ENCODE results near the gene LIFR.

Gene LIFR

DNA sequence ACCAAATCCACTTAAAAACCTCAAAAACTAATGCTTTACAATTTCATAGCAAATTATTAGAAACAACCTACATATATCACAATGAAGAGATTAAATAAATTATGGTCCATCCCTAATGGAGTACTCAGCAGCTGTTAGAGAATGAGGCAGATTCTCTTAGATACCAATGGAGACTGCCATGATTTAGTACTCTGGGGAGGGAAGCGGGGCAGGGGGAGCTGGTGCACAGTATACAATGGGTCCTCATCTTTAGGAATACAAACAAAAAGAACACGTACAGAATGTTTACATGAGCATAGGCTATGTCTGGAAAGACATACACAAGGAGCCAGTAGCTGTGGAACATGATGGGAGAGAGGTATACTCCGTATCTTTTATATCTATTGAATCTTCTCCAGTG lies 2.0 kb downstream of the LIFR start:
- intact Hi-C loops (cut with DNase I), result loop anchor here (10.0 kb wide), 2 partner anchors 110 to 250 kb away; no protein-coding TSS in a partner anchor
- DNase-seq, result no peak

DNA sequence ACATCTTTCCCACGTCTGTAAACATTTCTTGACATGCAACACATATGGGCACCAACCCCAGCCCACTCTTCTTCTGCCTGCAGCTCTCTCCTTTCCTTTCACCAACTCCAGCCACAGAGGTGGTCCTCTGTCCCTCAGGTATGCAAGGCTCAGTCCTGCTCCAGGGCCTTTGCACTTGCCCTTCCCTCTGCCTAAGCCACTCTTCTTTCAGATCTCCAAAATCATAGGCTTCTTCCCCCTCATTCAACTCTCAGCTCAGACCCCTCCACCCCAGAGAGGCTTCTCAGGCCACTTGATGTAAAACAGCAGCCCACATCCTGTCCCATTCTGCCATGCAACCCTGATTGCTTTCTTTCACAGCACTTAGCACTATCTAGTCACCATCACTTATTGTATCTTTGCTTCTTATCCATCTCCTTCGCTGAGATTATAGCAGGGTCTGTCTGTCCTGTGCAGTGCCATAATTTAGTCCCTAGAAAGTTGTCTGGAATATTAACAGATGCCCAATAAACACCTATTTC lies 3.4 kb downstream of the LIFR start:
- intact Hi-C loops (cut with DNase I), result loop anchor here (10.0 kb wide), 2 partner anchors 112 to 252 kb away; no protein-coding TSS in a partner anchor
- DNase-seq, result no peak

DNA sequence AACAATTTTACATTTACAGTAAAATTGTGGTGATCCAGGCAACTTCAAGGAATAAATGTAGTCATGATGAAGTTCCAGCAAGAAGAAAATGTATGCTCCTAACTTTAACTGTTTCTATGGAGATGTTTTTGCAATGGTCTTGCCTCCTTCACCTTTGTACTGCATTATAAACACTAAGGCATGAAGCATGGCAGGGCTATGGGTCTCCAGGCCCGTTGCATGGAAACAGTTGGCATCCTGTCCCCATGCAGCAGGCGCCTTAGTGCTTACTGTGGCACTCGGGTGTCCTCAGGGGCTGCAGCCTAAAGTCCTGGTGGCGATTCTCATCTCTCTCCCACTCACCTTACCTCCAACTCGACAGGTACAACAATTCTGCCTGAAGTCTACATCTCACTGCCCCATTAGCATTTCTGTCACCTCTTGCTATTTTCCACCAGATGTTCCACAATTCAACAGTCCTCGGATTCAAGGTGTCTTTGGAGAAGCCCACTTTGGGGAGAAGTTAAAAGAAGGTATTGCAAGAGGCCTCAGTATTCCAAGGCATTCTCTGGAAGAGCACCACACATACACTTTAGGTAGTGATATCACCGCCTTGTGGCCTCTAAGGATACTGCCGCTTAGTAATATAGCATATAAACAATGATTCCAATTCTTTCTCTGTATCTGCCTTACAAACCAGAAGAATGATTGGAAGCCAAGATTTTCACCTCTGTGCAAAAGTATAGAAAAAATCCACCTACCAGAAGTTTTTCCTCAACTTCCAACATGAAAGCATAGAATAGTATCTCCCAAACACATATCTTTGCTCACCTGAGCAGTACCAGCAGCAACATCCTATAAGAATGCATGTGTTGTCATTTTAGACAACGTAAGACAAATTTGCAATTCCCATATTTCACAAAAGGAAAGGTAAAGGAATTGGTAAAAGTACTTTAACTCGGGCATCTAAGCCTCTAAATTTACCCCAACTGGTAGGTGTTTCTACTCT lies 5.1 kb downstream of the LIFR start:
- intact Hi-C loops (cut with DNase I), result loop anchor here (10.0 kb wide), 2 partner anchors 113 to 253 kb away; no protein-coding TSS in a partner anchor
- DNase-seq, result peak in 13 of 42 donors; percentile 19 to 78 (median 46)

DNA sequence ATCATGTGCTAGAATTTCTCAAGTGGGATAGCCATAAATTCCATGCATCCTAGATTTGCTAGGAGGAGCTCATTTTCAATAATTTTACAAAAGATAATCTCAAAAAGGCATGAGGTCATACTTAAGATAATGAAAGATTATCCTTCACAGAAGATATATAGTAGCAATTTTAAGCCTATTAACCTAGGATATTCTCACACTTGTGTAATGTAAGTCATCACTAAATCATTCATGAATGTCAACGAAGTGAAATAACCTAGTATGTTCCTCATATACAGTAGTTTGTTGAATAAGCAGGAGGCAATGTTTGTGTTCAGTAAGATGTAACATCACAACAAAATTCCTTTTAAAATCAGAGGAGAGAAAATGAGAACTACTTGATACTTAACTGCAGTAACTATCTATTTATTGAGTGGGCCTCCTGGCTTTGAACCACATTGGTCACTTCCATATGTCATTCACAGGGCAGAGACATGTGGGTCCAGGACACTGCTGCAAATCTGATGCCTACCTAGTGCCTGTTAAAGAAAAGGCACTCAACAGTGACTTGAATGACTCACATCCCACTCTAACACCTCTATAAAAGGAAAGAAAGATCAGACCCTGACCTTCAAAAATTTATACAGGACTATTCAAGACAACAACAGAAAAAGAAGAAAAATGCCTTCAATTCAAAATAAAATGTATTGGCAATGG lies 8.2 kb downstream of the LIFR start:
- intact Hi-C loops (cut with DNase I), result no loop called here
- no peak for DNase-seq

DNA sequence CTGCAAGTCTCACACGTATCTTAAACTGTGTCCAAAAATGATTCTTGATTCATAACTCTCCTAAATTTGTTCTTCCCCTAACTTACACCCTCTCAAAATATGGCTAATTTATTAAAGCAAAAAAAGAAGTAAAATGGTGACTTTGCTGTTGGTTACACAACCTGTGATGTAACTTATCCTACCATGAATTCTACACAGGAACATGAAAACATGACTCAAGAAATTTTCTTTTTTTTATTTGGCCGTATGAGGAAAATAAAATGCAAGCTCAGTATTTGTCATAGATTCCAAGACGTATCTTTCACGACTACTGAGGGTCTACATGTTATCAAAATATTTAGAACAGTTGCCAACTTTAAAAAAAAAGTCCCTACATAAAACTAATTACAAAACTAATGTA lies 9.2 kb downstream of the LIFR start:
- intact Hi-C loops (cut with DNase I), result no loop called here
- DNase-seq, result no peak

DNA sequence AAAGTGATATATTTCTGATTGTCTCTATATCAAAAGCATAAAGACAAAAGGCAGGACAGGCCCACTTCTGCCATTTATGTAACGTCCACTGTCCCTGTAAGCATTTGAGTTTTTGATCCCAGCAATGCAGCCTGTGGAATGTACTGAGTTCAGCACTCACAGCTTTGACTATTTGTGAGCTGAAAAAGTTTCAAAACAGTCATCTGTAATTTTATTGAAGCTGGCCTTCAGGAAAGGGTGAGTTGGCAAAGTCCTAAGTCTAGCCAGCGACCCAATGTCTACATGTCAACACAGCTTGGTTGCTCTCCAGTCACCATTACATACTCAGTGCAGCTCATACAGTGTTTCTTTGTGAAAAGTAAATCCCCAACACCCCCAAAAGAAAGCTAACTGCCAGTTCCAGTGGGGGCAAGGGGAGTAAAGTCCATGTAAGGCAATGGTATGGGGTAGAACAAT lies 9.7 kb downstream of the LIFR start:
- no peak for DNase-seq
- intact Hi-C loops (cut with DNase I), result no loop called here

DNA sequence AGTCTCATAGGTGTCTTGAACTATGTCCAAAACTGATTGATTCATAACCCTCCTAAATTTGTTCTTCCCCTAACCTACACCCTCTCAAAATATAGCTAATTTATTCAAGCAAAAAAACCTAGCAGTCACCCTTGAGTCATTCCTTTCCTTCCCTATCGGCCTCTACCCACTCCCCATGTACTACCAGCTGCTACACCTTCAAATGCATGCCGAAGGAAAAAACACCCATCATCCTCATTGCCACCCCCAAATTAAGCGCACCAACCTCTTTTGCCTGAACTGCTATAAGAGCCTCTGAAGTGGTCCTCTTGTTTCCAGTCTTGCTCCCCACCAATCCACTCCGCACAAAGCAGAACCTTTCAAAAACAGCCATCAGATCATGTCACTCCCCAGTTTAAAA lies 12.6 kb downstream of the LIFR start:
- intact Hi-C loops (cut with DNase I), result no loop called here
- peak in 9 of 42 donors; percentile 15 to 65 (median 45) for DNase-seq

DNA sequence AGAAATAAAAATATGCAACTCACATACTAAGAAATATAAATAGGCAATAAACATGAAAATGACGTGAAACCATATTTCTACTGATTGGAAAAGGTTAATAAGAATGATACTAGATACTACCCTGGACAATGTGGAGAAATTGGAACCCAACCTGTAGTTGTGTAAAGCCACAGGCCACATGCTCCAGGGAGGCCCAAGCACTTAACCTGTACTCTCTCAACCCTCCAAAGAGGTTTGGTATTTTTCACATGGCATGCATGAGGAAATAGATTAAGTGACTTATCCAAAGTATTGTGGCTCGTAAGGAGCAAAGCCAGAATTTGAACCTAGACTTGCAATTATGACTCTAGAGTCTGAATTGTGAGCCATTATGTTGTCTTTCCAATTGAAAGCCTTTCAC lies 13.4 kb downstream of the LIFR start:
- intact Hi-C loops (cut with DNase I), result no loop called here
- DNase-seq, result no peak

DNA sequence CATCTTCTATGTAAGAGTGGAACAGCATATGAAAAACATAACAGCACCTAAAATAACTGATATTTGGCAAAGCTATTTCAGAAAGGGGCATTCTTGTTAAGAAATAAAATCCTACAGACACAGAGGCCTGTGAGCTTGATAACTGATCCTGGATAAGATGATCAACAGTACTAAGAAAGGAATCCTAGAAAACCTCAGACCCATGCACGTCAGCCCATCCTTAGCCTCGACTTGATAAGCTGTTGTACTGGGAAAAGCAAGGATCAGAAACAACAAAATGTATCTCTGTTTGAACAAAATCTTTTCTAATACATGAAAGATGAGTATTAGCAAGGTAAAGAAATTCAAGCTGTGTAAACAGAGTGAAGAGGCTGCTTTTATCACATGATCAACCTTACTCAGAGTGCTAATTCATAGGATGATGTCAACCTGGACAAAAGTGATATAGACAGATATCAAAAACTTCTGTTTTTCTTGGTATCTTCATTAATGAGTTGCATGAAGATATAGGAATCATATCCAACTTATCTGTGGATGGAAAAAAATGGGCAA lies 15.2 kb downstream of the LIFR start:
- intact Hi-C loops (cut with DNase I), result no loop called here
- no peak for DNase-seq

DNA sequence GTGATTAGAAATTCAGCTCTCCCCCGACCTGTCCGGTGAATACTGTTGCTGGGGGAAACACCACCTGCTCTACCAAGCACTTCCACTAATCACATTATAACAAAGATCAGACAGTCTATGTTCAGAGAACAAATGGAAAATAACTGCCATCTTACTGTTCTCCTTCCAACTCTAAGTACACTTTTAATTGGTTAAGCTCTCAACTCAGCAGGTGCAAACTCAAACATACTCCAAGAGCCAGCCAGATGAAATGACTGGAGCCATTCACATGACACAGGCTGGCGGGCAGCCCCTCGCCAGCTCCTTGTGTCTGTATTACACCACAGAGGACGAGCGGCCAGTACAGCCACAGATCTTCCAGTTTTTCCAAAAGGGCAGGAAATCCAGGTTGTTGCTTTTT lies 16.1 kb downstream of the LIFR start:
- DNase-seq, result peak in 40 of 42 donors; percentile 33 to 84 (median 63)
- intact Hi-C loops (cut with DNase I), result no loop called here

DNA sequence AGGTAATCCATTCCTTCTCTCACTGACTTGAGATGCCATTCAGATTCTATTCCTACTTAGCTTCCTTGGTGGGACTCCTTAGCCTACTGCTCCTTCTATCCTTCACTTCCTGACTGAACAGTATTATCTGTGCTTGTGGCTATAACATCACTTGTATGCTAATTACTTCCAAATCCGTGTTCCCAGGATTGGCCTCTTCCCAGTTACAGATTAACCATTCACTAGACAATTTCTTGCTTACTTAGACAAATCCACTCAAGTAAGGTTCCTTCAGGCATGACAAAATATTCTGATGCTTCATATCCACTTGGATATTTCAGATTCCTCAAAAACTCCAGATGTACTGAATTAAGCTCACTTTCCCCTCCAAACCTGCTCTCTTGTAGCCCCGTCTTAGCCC lies 18.3 kb downstream of the LIFR start:
- DNase-seq, result no peak
- intact Hi-C loops (cut with DNase I), result no loop called here

DNA sequence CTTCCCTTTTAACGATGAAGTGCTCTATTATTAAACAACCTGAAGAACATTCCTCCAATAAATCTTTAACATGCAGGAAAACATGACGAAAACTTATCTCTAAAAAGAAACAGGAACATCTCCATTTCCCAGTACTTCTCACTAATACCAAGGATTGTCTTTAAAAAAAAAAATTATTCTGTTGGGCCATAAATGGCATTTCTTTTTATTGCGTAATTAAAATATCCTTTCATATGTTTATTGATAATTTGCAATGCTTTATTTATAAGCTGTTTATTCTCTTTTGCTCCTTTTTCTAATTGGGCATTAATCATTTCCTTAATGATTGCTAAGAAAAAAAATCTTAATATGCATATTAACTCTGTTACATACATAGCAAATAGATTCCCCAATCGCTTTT lies 18.9 kb downstream of the LIFR start:
- intact Hi-C loops (cut with DNase I), result no loop called here
- DNase-seq, result no peak

DNA sequence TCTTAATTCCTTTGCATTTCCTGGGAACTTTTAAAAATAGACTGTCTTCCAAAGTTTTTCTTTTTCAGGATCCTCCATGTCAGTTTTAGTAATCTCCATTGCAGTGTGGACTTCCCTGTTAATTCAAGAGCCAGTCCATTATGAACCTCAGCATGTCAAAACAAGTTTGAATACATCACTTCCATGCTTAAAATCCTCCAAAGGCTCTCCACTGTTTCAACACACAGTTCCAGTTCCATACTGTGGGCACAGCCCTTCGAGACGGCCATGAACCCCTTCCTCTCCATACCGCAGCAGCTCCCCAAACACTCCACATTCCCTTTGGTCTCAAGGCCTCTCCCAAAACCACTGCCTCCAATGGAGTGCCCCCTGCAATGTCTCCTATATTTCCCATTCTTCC lies 19.5 kb downstream of the LIFR start:
- no peak for DNase-seq
- intact Hi-C loops (cut with DNase I), result no loop called here

DNA sequence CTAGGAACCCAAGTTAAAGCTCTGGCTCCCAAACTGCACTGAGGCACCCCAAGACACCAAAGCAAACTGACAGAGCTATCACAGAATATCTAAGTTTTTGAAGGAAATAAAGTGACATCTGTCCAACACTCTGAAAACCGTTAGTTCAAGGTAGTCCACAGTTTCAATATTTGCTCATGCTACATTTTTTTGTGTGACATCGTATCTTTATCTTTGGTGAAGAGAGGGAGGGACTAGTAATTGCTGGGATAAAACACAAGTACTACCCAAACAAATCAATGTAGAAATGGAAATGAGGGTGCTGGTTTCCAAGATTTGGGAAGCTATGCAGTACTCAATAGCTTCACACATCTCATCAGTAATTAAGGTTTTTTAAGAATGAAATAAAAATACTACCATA lies 20.6 kb downstream of the LIFR start:
- intact Hi-C loops (cut with DNase I), result no loop called here
- no peak for DNase-seq

DNA sequence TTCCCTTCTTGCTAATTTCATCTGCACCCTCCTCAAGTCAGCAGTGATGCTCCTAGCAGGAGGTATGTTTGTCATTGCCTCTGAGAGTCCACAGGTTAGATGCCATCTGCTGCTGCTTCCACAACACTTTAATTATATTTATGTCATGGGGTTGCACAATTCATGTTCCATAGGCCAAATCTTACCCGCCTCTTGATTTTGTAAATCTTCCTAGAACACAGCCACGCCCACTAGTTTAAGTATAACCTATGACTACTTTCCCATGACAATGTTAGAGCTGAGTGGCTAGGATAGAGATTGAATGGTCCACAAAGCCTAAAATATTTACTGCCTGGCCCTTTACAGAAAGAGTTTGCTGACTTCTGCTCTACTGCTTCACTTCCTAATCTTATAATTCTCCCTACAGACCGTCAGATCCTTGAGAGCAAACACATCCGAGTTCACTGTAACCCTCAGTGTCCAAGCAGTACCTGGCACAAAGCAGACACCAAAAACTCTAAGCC lies 21.1 kb downstream of the LIFR start:
- DNase-seq, result no peak
- intact Hi-C loops (cut with DNase I), result no loop called here

DNA sequence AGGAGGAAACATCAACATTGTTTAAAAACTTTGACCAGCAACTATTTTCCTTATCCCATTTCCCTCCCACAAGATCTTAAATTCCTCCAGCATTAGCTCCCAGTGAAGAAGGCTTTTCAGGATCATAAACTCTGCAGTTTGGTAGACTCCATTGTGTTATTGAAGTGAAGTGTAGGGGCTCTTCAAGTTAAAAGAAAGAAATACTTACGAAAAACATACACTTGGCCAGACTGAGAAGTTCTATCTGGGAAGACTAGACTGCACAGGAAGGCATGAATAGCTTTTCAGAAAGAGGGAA lies 22.3 kb downstream of the LIFR start:
- intact Hi-C loops (cut with DNase I), result no loop called here
- no peak for DNase-seq

DNA sequence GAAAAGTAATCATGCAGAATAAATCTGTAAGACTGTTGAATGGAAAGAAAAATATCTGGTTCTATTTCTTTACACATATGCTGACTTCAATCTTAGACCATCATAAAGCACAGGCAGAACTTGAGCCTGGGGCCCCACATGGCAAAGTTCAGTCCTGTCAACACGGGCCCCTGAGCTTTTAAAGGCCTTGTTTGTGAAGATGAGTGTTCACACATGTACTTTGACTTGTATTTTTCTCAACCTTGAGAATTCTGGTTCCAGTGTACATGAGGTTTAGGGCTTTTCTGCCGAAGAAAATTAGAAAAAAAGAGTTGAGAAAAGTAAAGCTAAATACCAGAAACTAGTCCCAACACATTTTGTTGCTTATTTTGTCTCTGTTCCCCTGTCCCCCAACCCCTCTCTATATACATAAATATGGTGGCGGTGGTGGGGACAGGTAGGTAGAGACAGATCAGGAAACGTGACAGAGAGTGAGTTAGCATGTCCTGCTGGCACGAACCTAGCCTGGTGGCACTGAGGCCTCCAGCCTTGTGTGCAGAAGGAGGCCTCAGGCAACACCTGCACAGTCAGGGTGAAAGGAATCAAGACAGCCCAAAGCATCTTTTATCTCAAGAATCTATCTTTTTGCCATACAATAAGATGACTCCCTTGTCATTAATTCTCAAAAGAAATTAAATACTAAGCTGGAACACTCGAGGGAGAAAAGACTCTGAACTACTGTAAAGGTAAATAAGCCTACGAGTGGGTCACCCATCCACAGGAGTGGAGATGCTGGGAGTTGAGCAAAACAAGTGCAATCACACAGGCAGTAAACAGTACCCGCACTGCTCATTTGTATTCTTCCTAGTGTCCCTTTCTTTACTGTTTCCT lies 22.9 kb downstream of the LIFR start:
- intact Hi-C loops (cut with DNase I), result no loop called here
- no peak for DNase-seq

DNA sequence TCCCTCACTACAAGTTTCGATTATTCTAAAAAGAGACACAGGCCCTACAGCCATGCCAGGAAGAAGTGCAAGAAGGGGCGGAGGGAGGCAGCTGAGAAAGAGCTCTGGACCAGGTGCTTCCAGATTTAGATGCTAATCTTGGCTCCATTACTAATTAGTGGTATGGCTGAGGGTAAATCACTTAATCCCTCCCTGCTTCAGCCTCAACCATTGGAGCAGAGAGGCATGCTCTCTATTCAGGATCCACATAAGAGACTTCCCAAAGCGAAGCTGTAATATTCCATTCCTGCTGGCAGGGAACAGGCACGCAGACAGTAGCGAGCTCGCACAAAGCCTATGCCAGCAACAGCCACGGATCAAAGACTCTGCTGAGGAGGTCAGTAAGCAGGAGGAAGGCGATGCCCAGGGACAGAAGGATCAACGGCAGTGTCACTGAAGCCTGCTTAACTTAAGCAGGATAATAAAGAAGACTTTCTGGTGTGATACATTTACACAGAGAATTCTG lies 24.2 kb downstream of the LIFR start:
- intact Hi-C loops (cut with DNase I), result no loop called here
- DNase-seq, result peak in 21 of 42 donors; percentile 22 to 73 (median 35)

Data from head of caudate nucleus (tissue), 42 donors.